Colonic mucosa (tissue), 4 donors: ENCODE measurements around the gene KRT7. TPM values are rescaled to one million over a fixed set of nuclear protein-coding genes. Genes with fewer than 3 reads are reported as not detected.
"Not testable (repeated sequence)": the region's sequence is repeated elsewhere in the genome, so short reads cannot be mapped to it uniquely, and the experiment has no call there.

Source experiments
- DNase-seq: peaks from one replicate; pipeline ENCODE4 v3.0.0-alpha.2; 2020
- H3K27ac ChIP-seq: fragments of 200-600 bp; one replicate; pipeline ENCODE4 v1.8.0; 2021
- H3K27me3 ChIP-seq: fragments of 200-600 bp; one replicate; pipeline ENCODE4 v1.8.0; 2021
- H3K36me3 ChIP-seq: fragments of 200-600 bp; one replicate; pipeline ENCODE4 v1.8.0; 2021
- H3K4me1 ChIP-seq: fragments of 200-600 bp; one replicate; pipeline ENCODE4 v1.8.0; 2021; ENCODE audit warnings: mild to moderate bottlenecking
- H3K4me3 ChIP-seq: fragments of 200-600 bp; one replicate; pipeline ENCODE4 v1.8.0; 2021
- H3K9ac ChIP-seq, 2 donors: one replicate each; pipeline ENCODE4 v1.7.0; 2013; ENCODE audit warnings: control low read depth in 2 of 2, low read depth in 2 of 2, low read length in 2 of 2
- H3K9me3 ChIP-seq: fragments of 200-600 bp; one replicate; pipeline ENCODE4 v1.8.0; 2021
- CTCF ChIP-seq: fragments of 200-600 bp; IDR thresholded peaks from one replicate; pipeline ENCODE4 v1.8.0; 2022; ENCODE audit warnings: antibody characterized with exemption, mild to moderate bottlenecking
- intact Hi-C: fragments of 100-400 bp; cut with DNase I; formaldehyde crosslinking; loops from one replicate; pipeline ENCODE4 v1.14.1; 2022
- total RNA-seq, 2 donors: library from RNA; stranded (reverse); fragmentation: NEBNext Ultra II Directional in 1 of 2; extraction: Animal tissue kit (Norgen Biotek cat#: 25700) in 1 of 2; gene quantifications; one replicate each; pipeline ENCODE4 v1.2.1, GENCODE V29; 2021
- donor health status: healthy.
- donor health status: DM: no; HTN: no; CAD: no.
- donor health status: DM: no; HTN: no; CAD: no.

Gene KRT7
- total RNA-seq, 2 donors from 2014 or later, result 2.1 to 4.0 TPM

GRCh38 chr12:52254180-52254964 is 21.3 kb downstream of the KRT7 start:
- H3K36me3 ChIP-seq, result no peaks in the 10 kb centered on the region
- peaks cover 21% of the 10 kb centered on the region for H3K27me3 ChIP-seq
- H3K4me1 ChIP-seq, result peaks cover 6% of the 10 kb centered on the region
- no peak overlapping the region for H3K9ac ChIP-seq
- H3K27ac ChIP-seq, result no peak overlapping the region
- H3K9me3 ChIP-seq, result no peaks in the 10 kb centered on the region
- no peak overlapping the region for H3K4me3 ChIP-seq
- intact Hi-C loops, result no loop called here
- no peak for DNase-seq
- no peak for TF ChIP-seq CTCF

GRCh38 chr12:52254965-52255751 is 22.1 kb downstream of the KRT7 start:
- Histone ChIP-seq H3K4me3 (no peak overlapping the region), H3K36me3 (no peaks in the 10 kb centered on the region), H3K9me3 (no peaks in the 10 kb centered on the region), H3K4me1 (peaks cover 6% of the 10 kb centered on the region), H3K27ac (no peak overlapping the region), H3K27me3 (peaks cover 21% of the 10 kb centered on the region), H3K9ac (no peak overlapping the region)
- TF ChIP-seq CTCF, result no peak
- intact Hi-C loops, result no loop called here
- no peak for DNase-seq

- intact Hi-C loops, result no loop called here
- DNase-seq, result no peak
- no peak overlapping the region for H3K27ac ChIP-seq
- peaks cover 21% of the 10 kb centered on the region for H3K27me3 ChIP-seq
- H3K4me3 ChIP-seq, result no peak overlapping the region
- H3K4me1 ChIP-seq, result peaks cover 6% of the 10 kb centered on the region
- TF ChIP-seq CTCF, result no peak
- no peaks in the 10 kb centered on the region for H3K36me3 ChIP-seq
- no peaks in the 10 kb centered on the region for H3K9me3 ChIP-seq
- H3K9ac ChIP-seq, result no peak overlapping the region
These were observed 23.0 kb downstream of the KRT7 start for GRCh38 chr12:52255926-52256583.

GRCh38 chr12:52256584-52256935 is 23.5 kb downstream of the KRT7 start:
- H3K4me3 ChIP-seq, result no peak overlapping the region
- H3K4me1 ChIP-seq, result peaks cover 6% of the 10 kb centered on the region
- intact Hi-C loops, result no loop called here
- H3K36me3 ChIP-seq, result no peaks in the 10 kb centered on the region
- no peak overlapping the region for H3K9ac ChIP-seq
- no peak overlapping the region for H3K27ac ChIP-seq
- peaks cover 21% of the 10 kb centered on the region for H3K27me3 ChIP-seq
- no peaks in the 10 kb centered on the region for H3K9me3 ChIP-seq
- TF ChIP-seq CTCF, result no peak
- no peak for DNase-seq

- no peaks in the 10 kb centered on the region for H3K36me3 ChIP-seq
- TF ChIP-seq CTCF, result no peak
- no peak for DNase-seq
These were observed 24.1 kb downstream of the KRT7 start for GRCh38 chr12:52257074-52257551.

GRCh38 chr12:52257922-52258321 is 24.9 kb downstream of the KRT7 start:
- intact Hi-C loops, H3K27ac ChIP-seq, H3K9ac ChIP-seq, H3K4me3 ChIP-seq, H3K9me3 ChIP-seq, H3K4me1 ChIP-seq, DNase-seq, H3K36me3 ChIP-seq: not testable (repeated sequence)
- H3K27me3 ChIP-seq, result peaks cover 21% of the 10 kb centered on the region

More at GRCh38 chr12:52257074-52257551, 24.1 kb downstream of the KRT7 start:
- intact Hi-C loops, result no loop called here
- Histone ChIP-seq H3K9me3 (no peaks in the 10 kb centered on the region), H3K4me1 (peaks cover 6% of the 10 kb centered on the region), H3K27ac (no peak overlapping the region), H3K9ac (no peak overlapping the region), H3K27me3 (peaks cover 21% of the 10 kb centered on the region), H3K4me3 (no peak overlapping the region)
